NT2/D1 (cell line): ENCODE results near the gene MRPS22.

Experiments used
- SUZ12 ChIP-seq: IDR thresholded peaks from 2 replicates; pipeline ENCODE4 v1.6.1; 2011; ENCODE audit not compliant: insufficient read length, insufficient read depth; ENCODE audit errors: extremely low read depth
- YY1 ChIP-seq: IDR thresholded peaks from 2 replicates; pipeline ENCODE4 v1.6.1; 2011; ENCODE audit not compliant: insufficient read length, insufficient read depth

GRCh38 chr3:139329364-139329850 is 14.4 kb upstream of the MRPS22 start:
- TF ChIP-seq YY1 (no peak), SUZ12 (no peak)
